ENCODE results near the gene BCL2L11.

GRCh38 chr2:111173338-111173737 is 52.6 kb downstream of the BCL2L11 start:
- no peak for TF ChIP-seq CTCF (IDR thresholded peaks at IDR 0.05 in 4 of 5, conservative IDR thresholded peaks at IDR 0.05 in 1 of 5)
- TF ChIP-seq POLR2A (IDR thresholded peaks at IDR 0.05): no peak

Data from gastrocnemius medialis (tissue), 4 donors.